ENCODE results near the gene ADGRV1.

ADGRV1 gene

GRCh38 chr5:90558344-90559192 lies at the start of gene ADGRV1 (continued):
- TF ChIP-seq PATZ1 (tag by site-specific recombination; IDR thresholded peaks at IDR 0.05), result peak; percentile 98
- TF ChIP-seq CTCF (tag by site-specific recombination; IDR thresholded peaks at IDR 0.05), result 0 out of 2 replicates have a peak, but pooled peaks have one; percentile 34
- 0 out of 2 replicates have a peak, but pooled peaks have one; percentile 68 for TF ChIP-seq ZNF785 (tag by site-specific recombination; IDR thresholded peaks at IDR 0.05)
- TF ChIP-seq PRDM4 (tag by site-specific recombination; IDR thresholded peaks at IDR 0.05), result peak; percentile 30; the same call in 1 of the 2 replicates
- TF ChIP-seq KLF9 (tag by site-specific recombination; IDR thresholded peaks at IDR 0.05; ENCODE audit: low read depth), result peak; percentile 89
- peak; percentile 94 for TF ChIP-seq ZBTB8A (tag by site-specific recombination; IDR thresholded peaks at IDR 0.05)
- TF ChIP-seq ZNF175 (tag by site-specific recombination; IDR thresholded peaks at IDR 0.05), result no peak
- no peak for TF ChIP-seq ATF2 (tag by site-specific recombination; IDR thresholded peaks at IDR 0.05; ENCODE audit: low read depth)
- peak; percentile 55; the same call in 1 of the 2 replicates for TF ChIP-seq ZBTB11 (tag by site-specific recombination; conservative IDR thresholded peaks at IDR 0.05; ENCODE audit: low read depth)
- peak; percentile 64 for TF ChIP-seq ZNF223 (tag by site-specific recombination; IDR thresholded peaks at IDR 0.05)
- TF ChIP-seq SCRT1 (tag by site-specific recombination; IDR thresholded peaks at IDR 0.05; ENCODE audit: borderline replicate concordance), result peak; percentile 99
- no peak for TF ChIP-seq ZNF560 (tag by site-specific recombination; IDR thresholded peaks at IDR 0.05; ENCODE audit: borderline replicate concordance)
- TF ChIP-seq ZNF302 (tag by site-specific recombination; IDR thresholded peaks at IDR 0.05; ENCODE audit: low read depth), result no peak
- TF ChIP-seq OVOL3 (tag by site-specific recombination; IDR thresholded peaks at IDR 0.05), result no peak
- no peak for TF ChIP-seq AEBP2 (tag by site-specific recombination; IDR thresholded peaks at IDR 0.05; ENCODE audit: borderline replicate concordance)
- TF ChIP-seq ZNF335 (tag by site-specific recombination; conservative IDR thresholded peaks at IDR 0.05), result peak; percentile 79
- peak; percentile 82 for TF ChIP-seq ZNF366 (tag by site-specific recombination; conservative IDR thresholded peaks at IDR 0.05)
- TF ChIP-seq ZNF23 (tag by site-specific recombination; IDR thresholded peaks at IDR 0.05; ENCODE audit: borderline replicate concordance), result no peak
- TF ChIP-seq ZNF211 (tag by site-specific recombination; IDR thresholded peaks at IDR 0.05; ENCODE audit: low read depth), result no peak
- TF ChIP-seq ZFP3 (tag by site-specific recombination; IDR thresholded peaks at IDR 0.05; ENCODE audit: low read depth), result no peak
- peak; percentile 88 for TF ChIP-seq ZNF692 (tag by site-specific recombination; IDR thresholded peaks at IDR 0.05)
- no peak for TF ChIP-seq ZNF585B (tag by site-specific recombination; IDR thresholded peaks at IDR 0.05)
- TF ChIP-seq ZNF571 (tag by site-specific recombination; IDR thresholded peaks at IDR 0.05), result no peak
- TF ChIP-seq ZNF16 (tag by site-specific recombination; IDR thresholded peaks at IDR 0.05; ENCODE audit: low read depth), result no peak
